DOHH2 (cell line): ENCODE results near the gene GLIS2.

Experiments
- H3F3A ChIP-seq: fragments of 200-600 bp; sonication (generic), shearing (Covaris generic); 2 replicates; pipeline ENCODE4 v1.6.0; 2016; ENCODE audit warnings: antibody characterized with exemption, mild to moderate bottlenecking; ENCODE audit not compliant: control insufficient read depth, insufficient read depth
- H3K27ac ChIP-seq: fragments of 200-600 bp; sonication (generic); 2 replicates; pipeline ENCODE4 v1.5.1; 2014; ENCODE audit warnings: low read depth, mild to moderate bottlenecking, low read length, moderate library complexity
- H3K27me3 ChIP-seq: fragments of 200-600 bp; sonication (generic); 2 replicates; pipeline ENCODE4 v1.6.1; 2014; ENCODE audit warnings: mild to moderate bottlenecking, low read length, mixed read lengths; ENCODE audit not compliant: control insufficient read depth
- H3K36me3 ChIP-seq: fragments of 200-600 bp; sonication (generic); 2 replicates; pipeline ENCODE4 v1.6.1; 2014; ENCODE audit warnings: mild to moderate bottlenecking, low read length, moderate library complexity, mixed read lengths; ENCODE audit not compliant: control insufficient read depth
- H3K4me1 ChIP-seq: fragments of 200-600 bp; sonication (generic); 2 replicates; pipeline ENCODE4 v1.6.1; 2014; ENCODE audit warnings: mild to moderate bottlenecking, low read length, mixed read lengths; ENCODE audit not compliant: control insufficient read depth
- H3K4me2 ChIP-seq: fragments of 200-600 bp; sonication (generic); 2 replicates; pipeline ENCODE4 v1.6.0; 2014; ENCODE audit warnings: mild to moderate bottlenecking, low read length, moderate library complexity
- H3K4me3 ChIP-seq: fragments of 200-600 bp; sonication (generic); 2 replicates; pipeline ENCODE4 v1.5.1; 2014; ENCODE audit warnings: mild to moderate bottlenecking, low read length, mixed read lengths
- H3K79me2 ChIP-seq: fragments of 200-600 bp; sonication (generic); 2 replicates; pipeline ENCODE4 v1.6.1; 2014; ENCODE audit warnings: mild to moderate bottlenecking, low read length, mixed read lengths; ENCODE audit not compliant: control insufficient read depth
- H3K9me2 ChIP-seq: fragments of 200-600 bp; sonication (generic); replicated peaks from 2 replicates; pipeline ENCODE4 v1.6.1; 2014; ENCODE audit warnings: mild to moderate bottlenecking, low read length, mixed read lengths; ENCODE audit not compliant: control insufficient read depth
- H3K9me3 ChIP-seq: fragments of 200-600 bp; sonication (generic); 2 replicates; pipeline ENCODE4 v1.6.1; 2014; ENCODE audit warnings: antibody characterized with exemption, low read length, mixed read lengths; ENCODE audit not compliant: control insufficient read depth, insufficient read depth
- H4K20me1 ChIP-seq: fragments of 200-600 bp; sonication (generic); 2 replicates; pipeline ENCODE4 v1.6.0; 2014; ENCODE audit warnings: low read depth, mild to moderate bottlenecking, antibody characterized with exemption, low read length, moderate library complexity; ENCODE audit not compliant: control insufficient read depth, insufficient read depth
- EZH2phosphoT487 ChIP-seq: fragments of 200-600 bp; sonication (generic); IDR thresholded peaks from 2 replicates; pipeline ENCODE4 v1.6.1; 2017; ENCODE audit warnings: borderline replicate concordance, mild to moderate bottlenecking, antibody characterized with exemption, low read length, moderate library complexity, mixed read lengths
- TF ChIP-seq, protein P1 (sequence below): fragments of 200-600 bp; sonication (generic); IDR thresholded peaks from one replicate; pipeline ENCODE4 v1.5.1; 2014; ENCODE audit warnings: antibody characterized with exemption, mild to moderate bottlenecking, low read depth, low read length; ENCODE audit not compliant: poor library complexity, severe bottlenecking

Gene GLIS2

GRCh38 chr16:4376893-4377572 is 61.2 kb downstream of the GLIS2 start:
- peaks cover 18% of the 10 kb centered on the region for H3K4me1 ChIP-seq

DNA sequence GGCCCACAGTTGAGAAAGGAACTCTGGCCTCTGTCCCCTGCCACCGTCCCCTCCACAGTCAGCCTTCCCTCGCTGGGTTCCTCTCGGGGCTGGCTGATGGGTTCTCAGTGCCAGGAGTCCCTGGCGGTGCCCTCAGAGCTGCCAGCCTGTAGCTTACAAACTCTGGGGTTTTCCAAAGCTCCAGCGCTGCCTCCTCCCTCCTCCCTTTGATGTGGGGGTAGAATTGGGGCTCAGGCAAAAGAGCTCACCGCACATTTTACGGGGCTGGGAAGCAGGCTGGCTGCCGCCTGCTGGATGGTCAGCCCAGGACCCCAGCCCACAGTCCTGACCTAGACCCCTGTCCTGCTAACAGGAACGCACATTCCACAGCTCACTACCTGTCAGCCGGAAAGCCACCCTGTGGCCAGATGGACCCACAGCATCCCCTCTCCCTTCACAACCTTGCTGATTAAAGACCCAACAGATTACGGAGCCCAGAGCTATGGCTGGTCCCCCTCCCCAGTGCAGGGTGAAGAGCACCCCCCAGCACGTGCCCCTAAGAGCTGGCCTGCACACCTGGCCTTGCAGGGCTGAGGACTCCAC is 61.8 kb downstream of the GLIS2 start:
- Histone ChIP-seq H3K36me3 (no peaks in the 10 kb centered on the region), H3K4me1 (peaks cover 12% of the 10 kb centered on the region), H3K79me2 (no peaks in the 10 kb centered on the region), H3K4me2 (no peak overlapping the region), H3K27ac (no peak overlapping the region), H3K9me2 (no peaks in the 10 kb centered on the region), H3F3A (no peaks in the 10 kb centered on the region), H4K20me1 (peaks cover 3% of the 10 kb centered on the region), H3K4me3 (no peak overlapping the region), H3K9me3 (no peaks in the 10 kb centered on the region), H3K27me3 (peaks cover 1% of the 10 kb centered on the region)
- TF ChIP-seq, protein P1, sequence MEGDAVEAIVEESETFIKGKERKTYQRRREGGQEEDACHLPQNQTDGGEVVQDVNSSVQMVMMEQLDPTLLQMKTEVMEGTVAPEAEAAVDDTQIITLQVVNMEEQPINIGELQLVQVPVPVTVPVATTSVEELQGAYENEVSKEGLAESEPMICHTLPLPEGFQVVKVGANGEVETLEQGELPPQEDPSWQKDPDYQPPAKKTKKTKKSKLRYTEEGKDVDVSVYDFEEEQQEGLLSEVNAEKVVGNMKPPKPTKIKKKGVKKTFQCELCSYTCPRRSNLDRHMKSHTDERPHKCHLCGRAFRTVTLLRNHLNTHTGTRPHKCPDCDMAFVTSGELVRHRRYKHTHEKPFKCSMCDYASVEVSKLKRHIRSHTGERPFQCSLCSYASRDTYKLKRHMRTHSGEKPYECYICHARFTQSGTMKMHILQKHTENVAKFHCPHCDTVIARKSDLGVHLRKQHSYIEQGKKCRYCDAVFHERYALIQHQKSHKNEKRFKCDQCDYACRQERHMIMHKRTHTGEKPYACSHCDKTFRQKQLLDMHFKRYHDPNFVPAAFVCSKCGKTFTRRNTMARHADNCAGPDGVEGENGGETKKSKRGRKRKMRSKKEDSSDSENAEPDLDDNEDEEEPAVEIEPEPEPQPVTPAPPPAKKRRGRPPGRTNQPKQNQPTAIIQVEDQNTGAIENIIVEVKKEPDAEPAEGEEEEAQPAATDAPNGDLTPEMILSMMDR, result peak; percentile 16
- TF ChIP-seq EZH2phosphoT487, result no peak

More at GRCh38 chr16:4376893-4377572, 61.2 kb downstream of the GLIS2 start:
- peaks cover 5% of the 10 kb centered on the region for H3K27me3 ChIP-seq
- H3K9me3 ChIP-seq, result no peaks in the 10 kb centered on the region
- TF ChIP-seq, protein P1, result no peak
- TF ChIP-seq EZH2phosphoT487, result no peak
- no peaks in the 10 kb centered on the region for H3K36me3 ChIP-seq
- no peak overlapping the region for H3K4me2 ChIP-seq
- no peaks in the 10 kb centered on the region for H3K9me2 ChIP-seq
- H3K79me2 ChIP-seq, result no peaks in the 10 kb centered on the region
- no peak overlapping the region for H3K27ac ChIP-seq
- H3K4me3 ChIP-seq, result no peak overlapping the region
- no peaks in the 10 kb centered on the region for H3F3A ChIP-seq
- H4K20me1 ChIP-seq, result peaks cover 7% of the 10 kb centered on the region

DNA sequence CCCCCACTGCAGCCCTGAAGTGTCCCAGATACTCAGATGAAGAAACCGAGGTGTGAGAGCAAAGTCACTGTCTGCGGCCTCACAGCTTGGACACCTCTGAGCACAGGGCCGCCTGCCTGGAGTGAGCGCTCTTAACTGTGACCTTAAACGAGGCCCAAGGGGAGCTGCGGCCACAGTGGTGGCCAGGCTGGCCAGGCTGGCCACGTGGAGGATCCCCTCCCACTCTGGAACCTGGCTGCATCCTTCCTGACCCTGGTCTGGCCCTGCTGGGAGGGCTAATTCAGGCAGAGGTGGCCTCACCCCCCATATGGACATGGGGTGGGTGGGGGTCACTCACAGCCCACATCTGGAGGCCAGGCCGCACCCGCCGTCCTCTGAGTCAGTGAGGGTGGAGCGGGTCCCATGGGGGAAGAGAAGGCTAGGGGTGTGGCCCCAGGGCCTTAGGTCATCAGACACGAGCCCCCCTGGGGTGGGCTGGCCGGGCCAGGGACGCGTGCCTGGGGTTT is 62.3 kb downstream of the GLIS2 start:
- Histone ChIP-seq H3K79me2 (no peaks in the 10 kb centered on the region), H4K20me1 (no peaks in the 10 kb centered on the region), H3K4me2 (no peak overlapping the region), H3K9me3 (no peaks in the 10 kb centered on the region), H3K9me2 (no peaks in the 10 kb centered on the region), H3F3A (no peaks in the 10 kb centered on the region), H3K4me1 (peaks cover 7% of the 10 kb centered on the region), H3K27me3 (no peaks in the 10 kb centered on the region), H3K4me3 (no peak overlapping the region), H3K36me3 (no peaks in the 10 kb centered on the region), H3K27ac (no peak overlapping the region)
- TF ChIP-seq EZH2phosphoT487, result no peak
- TF ChIP-seq, protein P1, result no peak
